Occipital lobe (tissue), 2 donors: ENCODE results near the gene CHID1. TPM values are rescaled to one million over a fixed set of nuclear protein-coding genes. Genes with fewer than 3 reads are reported as not detected.
A peak's percentile ranks its signal among the peaks of the same experiment; 100 is the strongest.

Experiments
- DNase-seq: peaks from one replicate; lab custom pipeline; 2025; lab: John Stamatoyannopoulos, UW
- total RNA-seq: library from RNA; depleted of rRNA; stranded (reverse); fragments of >200 nt; gene quantifications from one replicate; pipeline ENCODE4 v1.2.3, GENCODE V29; 2014

Gene CHID1
- total RNA-seq, 1 donor from 2014 or later: 20.9 TPM

DNA sequence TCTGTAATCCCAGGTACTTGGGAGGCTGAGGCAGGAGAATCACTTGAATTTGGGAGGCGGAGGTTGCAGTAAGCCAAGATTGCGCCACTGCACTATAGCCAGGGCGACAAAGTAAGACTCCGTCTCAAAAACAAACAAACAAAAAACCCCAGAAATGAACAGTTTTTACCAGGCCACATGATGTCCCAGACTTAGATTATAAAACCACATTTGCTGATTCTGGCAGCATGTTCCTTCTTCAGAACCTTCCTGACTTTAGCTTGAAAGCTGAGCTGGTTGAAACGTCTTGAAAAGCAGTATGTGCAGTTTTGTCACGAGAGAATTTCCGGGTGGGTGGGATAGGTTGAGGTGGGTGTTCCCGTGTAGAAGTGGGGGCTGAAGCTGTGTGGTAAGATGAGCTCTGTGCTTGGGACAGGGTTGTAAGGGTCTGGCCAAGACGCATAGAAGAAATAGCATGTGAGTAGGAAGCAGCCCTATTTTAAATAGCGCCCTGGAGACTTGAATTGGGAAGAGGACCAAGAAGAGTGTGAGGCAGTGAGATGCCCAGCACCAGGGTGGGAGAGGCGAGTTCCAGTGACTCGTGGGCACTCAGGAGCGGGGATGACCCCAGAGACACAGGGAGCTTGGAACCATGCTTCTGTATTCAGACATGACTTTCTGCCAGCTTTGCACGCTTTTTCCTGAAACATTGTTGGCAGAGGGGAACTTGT lies 22.7 kb upstream of the CHID1 start:
- DNase-seq: no peak

DNA sequence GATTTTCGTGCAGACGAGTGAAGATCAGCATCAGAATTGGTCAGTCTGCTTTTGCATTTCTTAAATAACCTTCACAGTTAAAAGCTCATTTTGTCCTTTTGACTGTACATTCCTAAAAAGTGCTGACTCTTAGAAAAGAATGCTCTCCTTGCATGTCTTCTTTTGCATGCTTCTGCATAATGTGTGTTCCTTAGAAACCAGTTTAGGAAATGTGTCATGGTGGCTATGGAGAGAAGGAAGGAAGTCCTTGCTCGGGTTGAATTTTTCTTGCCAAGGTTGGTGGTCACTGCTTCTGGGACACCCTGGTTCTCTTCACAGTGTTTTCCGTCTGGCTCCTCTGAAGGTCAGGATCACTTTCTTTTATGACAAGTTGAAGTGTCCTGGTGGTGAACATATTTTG lies 21.8 kb upstream of the CHID1 start:
- no peak for DNase-seq

DNA sequence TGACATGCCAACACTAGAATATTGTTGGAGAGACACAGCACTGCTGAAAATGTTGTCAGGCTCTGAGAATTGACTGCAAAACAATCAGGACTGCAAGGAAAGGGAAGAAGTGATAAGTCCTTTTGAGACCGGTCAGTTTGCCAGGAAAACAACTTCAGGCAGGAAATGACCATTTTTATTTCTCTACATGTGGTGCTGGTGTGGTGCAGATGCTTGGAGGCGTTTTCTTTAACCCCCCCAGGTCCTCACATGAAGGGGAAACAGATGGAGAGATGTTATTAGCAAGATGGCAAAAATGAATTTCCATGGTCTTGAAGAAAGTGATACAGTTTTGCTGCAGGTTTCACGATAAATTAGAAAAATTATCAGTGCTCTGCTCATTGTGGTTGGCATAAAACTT lies 20.8 kb upstream of the CHID1 start:
- DNase-seq: no peak

DNA sequence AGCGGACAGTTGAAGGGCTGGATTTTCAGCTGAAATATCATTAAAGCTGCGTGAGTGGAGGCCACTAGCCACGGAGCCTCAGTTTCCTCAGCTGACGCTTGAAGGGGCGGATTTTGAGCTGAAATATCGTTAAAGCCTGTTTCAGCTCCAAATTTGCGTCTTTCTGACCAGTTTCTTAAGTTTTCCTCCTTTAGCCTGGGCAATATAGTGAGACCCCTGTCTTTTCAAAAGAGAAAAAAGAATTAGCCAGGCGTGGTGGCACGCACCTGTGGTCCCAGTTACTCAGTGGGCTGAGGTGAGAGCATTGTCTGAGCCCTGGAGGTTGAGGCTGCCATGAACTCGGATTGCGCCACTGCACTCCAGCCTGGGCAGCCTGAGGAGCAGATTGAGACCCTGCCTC lies 18.8 kb upstream of the CHID1 start:
- DNase-seq: no peak

DNA sequence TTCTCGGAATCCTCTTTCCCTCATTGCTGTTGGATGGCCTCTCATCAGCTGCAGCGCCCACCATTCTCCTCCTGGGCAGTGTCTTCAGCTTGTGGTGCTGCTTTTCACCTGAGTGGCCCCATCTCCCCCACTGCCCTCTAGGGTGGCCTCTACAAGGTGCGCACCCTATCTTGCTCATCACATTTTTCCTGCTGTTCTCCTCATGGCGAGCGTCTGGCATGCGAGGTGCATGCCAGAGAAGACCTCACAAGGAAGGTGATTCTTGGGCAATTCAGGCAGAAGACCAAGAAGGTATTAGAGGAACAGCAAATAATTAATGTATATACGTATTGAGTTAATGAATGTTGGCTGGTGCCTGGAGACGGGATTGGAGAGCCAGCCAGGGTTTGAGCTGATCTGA lies 18.2 kb upstream of the CHID1 start:
- DNase-seq: no peak

DNA sequence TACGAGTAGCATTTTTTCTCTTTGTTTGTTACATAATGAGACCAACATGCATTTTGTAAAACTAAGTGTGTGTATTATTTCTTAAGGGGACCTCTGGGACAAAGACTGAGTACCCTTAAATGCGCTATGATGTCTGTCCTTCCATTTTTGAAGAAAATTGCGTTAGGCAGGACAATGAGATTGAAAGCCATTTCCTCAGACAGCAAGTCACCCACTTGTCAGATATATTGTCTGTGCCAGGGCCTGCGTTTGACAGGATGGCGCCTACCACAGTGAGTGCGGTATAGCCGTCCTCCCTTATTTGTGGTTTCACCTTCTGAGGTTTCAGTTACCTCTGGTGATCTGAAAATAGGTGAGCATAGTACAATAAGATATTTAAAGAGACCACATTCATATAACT lies 17.3 kb upstream of the CHID1 start:
- DNase-seq: no peak

DNA sequence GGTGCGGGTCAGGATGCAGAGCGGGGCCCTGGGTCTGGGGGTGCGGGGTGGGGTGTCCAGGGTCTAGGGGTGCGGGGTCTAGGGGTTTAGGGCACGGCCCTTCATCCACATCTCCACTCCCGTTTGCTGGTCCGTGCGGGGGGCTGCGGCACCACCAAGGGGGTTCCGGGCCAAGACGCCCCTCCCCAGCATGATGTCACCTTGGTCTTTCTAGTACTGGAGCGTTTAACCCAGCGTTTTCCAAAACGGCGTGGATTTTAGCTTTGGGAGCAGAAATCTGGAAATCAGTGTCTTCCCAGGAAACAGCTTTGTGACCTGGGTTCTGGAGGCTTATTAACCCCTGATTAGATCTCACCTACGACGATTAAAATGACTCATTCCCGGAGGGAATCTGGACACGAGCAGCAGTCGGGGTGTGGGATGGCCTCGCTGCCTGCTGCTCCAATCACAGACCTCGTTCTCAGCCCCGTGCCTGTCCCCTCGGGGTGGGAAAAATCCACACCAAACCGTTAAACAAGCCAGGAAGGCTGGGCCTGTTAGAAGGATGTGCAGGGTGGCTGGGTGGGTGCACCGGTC lies 15.8 kb upstream of the CHID1 start:
- peak; percentile 55 for DNase-seq

DNA sequence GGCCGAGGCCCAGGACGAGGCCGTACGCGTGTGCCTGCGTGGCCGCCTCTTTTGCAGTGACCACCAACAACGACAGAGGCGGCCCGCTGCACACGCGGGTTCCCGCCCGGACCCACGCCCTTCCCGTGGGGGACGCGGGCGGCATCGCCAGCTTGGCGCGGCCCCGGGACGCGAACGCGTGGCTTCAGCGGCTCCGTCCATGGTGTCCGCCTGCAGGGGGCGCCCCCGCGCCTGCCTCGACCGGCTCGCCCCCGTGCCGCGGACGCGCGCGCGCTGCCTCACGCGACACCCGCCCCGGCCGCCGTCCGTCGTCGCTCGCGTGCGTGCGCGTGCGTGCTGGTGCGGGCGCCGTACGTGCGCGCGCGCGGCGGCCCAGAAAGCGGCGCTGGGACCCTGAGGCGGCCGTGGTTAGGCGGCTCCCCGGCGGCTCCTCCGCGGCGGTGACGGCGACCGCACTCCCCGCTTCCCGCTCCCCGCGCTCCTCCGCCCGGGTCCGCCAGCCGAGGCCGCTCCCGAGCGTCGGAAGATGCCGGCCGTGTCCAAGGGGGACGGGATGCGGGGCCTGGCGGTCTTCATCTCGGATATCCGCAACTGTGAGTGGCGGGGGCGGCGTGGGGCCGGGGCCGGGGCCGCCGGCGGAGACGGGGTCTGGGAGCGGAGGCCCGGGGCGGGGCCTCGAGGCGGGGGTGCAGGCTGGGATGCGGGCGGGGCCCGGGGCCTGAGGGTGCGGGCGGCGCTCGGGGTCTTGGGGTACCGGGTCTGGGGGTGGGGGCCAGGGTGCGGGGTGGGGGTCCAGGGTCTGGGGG lies 15.1 kb upstream of the CHID1 start, which contains the start of gene AP2A2:
AP2A2 (plus strand) TSS at position 375 of the 806 bp plus-strand sequence; CDS start at position 527, 152 bp downstream.
- peak; percentile 74 for DNase-seq

DNA sequence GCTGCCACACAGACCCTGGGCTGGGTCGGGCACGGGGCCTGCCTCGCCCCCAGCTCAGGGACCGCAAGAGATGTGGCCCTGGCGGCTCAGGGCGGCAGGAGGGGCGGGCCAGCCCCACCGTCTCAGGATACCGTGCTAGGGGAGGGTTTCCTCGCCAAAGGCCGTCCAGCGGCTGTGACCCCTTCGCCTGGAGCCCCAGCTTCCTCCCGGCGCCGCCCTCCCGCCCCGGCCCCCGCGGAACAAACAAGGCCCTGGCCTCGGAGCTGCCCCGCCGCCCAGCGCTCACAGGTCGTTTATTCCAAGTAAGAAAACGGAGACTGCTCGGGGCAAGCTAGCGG lies 14.5 kb upstream of the CHID1 start:
- no peak for DNase-seq

DNA sequence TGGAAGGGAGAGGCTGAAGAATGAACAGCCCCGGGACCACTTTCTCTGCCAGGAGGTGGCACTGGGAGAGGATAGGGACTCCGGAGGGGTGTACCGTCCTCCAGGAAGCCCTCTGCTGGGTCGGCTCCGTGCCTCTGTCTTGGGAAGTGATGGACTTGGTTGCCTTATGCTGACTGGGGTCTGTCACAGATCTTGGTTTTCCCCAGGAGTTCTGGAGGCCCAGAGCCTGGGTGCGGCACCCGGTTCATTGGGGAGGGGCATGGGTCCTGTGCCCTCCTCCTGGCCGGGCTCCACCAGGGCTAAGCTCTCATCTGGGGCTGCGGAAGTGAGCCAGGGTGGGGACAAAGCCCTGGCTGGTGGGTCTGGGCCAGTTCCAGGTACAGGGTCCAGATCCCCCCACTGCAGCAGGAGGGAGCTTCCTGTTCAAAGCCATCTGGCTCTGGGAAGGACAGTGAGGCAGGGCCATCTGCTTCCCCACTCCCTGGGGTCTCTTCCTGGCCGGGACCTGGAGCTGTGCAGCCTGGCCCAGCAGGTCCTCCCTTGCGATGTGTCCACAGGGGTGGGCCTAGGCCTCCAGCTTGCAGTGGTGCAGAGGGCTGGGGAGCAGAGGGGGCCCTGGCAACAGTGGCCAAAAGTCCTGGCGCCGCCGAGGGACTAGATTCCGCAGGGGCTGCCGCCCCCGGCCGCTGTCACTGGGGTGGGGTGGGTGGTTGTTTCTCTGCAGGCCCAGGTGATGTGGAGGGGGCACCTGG lies 14.0 kb upstream of the CHID1 start:
- DNase-seq: no peak

DNA sequence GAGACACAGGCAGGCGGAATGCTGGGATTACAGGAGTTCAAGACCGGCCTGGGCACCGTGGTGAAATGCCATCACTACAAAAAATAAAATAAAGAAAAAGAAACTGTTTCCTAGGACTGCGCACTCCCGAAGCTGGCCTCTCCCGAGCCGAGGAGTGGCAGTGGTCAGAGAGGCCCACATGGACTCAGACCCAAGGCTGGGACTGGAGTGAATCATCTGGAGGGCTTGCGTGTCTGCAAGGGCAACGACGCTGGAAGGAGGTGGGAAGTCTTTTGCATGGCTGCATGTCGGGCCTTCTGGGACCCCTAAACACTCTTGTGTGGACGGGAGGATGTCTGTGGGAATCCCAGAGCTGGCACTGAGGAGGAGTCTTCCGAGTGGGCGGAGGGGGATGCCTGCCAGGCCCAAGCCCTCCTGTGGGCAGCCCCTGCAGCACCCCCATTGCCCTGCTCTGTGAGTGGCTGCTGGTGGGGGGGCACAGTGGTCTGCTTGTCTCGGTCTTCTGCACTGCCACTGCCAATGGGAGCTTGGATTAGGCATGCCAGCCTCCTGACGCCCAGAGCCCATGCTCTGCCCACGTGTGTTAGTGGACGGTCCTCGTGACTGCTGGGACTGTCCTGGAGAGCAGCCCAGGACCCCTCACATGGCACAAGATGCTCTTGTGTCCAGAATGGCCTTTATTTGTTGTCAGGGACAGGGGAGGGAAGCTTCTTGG lies 13.2 kb upstream of the CHID1 start:
- no peak for DNase-seq

DNA sequence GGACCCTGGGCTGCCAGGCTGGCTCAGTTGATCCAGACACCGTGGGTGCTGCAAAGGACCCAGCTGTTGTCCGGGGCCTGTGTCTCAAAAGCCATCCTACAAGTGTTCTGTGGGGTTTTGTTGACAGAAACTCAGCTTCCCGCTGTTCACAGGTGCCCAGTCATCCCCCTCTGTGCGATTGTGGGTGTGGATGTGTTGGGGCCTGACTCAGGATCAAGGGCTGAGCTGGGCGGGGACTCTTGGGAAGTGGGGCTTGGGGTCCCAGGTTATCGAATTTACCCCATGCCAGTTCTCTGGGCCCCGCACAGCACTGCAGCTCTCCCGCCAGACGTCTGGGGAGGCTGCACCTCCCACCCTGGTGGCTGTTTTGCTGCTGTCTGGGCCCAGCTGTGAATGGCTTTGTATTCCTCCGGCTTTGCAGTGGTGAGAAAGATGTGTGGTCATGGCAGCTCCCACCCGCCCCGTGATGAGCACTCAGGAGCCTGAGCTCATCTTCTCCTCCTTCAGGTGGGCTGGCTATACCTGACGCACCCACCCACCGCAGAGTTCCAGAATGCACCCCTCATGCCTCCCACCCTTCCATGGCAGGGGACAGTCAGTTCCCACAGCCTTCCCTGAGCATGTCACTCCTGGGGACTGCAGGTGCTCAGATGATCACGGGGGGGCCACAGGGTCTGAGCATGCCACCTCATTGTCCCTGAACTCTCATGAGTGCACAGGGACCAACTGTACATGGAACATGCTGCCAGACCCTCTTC lies 11.5 kb upstream of the CHID1 start:
- DNase-seq: no peak

DNA sequence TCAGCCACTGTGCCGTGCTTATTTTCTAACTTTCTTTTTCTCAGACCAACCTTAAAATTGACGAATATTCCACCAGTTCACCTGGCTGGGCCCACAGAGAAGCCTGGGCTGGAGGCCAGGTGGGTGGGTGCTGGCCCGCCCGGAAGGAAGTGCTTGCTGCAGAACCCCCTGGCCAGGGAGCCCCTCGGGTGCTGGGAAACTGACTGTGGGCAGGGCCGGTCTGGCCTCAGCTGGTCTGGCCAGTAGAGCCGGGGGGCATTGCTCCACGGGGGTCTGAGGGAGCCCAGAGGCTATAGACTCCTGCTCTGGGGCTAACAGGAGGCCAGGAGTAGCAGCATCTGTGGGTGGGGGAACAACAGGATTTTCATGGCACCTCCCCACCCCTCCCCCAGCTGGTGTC lies 6.8 kb upstream of the CHID1 start:
- no peak for DNase-seq

DNA sequence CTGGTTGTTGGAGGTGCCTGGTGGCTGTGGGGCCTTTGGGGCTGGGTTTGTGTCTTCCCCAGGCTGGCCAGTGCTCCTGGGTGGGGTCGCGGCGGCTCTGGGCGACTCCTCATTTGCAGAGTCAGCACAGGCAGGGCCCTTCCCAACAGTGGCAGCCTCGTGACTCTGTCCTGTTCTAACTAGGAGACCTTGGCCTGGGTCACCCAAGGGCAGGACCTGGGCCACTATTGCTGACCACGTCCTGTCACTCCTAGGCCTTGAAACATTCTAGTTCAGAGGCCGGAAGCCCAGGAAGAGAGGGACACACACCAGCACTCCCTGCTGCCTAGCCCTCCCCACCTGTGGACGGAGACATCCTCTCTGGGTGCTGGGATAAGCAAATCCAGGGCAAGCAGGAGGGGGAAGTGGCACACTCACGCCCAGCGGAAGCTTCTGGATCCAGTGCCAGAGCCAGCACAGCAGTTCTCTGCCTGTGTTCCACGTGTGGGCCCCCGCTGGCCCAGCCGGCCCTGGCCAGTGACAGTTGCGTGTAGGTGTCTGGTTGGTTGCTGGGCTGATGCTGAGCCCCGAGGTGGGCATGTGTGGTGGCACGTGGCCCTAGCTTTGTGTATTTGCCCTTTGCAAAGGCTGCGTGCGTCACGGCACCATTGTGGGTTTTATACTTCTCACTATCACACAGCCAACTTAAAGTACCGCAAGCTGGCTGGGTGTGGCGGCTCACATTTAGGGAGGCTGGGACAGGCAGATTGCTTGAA lies 4.3 kb upstream of the CHID1 start:
- DNase-seq: no peak

DNA sequence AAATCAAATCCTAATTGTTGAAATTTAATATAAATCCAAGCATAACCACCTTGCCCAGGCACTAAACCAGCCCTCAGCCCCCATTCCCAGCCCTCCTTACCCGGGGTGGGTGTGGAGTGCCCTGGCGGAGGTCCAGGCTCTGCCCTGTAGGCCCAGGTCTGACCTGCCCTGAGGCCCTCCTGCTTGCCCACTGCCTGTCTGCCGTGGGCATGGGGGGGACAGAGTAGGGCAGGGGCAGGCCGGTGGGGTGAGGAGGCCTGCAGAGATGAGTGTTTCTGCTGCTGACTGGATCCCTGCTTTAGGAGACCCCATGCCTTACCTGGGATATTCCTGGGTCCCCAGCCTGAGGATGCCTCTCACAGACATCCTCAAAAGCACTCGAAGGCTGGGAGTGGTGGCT lies 3.6 kb upstream of the CHID1 start:
- no peak for DNase-seq

DNA sequence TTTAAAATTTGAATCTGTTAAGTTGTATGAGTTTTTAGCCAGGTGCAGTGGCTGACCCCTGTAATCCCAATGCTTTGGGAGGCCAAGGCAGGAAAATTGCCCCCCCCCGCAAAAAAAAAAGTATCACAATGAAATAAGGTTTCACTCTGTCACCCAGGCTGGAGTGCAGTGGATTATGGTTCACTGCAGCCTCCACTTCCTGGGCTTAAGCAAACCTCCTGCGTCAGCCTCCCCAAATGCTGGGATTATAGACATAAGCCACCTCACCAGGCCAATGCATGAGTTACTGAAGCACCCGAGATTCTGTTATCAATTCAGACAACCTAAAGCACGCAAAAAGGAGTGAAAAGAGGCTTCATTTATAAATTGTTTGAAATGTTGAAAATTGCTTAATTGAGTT lies 2.4 kb upstream of the CHID1 start:
- no peak for DNase-seq

DNA sequence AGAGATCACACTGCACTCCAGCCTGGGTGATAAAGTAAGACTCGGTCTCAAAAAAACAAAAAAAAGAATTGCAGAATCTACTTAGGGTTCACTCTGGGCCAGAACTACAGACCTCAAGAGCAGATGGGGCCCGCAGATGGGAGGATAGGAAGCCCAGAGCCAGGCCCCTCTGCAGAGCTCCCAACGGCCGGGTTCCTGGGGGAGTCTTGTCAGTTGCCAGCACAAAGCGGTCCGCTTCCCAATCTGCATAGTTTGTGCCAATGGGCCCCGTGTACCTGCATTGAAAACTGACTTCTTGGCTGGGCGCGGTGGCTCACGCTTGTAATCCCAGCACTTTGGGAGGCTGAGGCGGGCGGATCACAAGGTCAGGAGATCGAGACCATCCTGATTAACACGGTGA lies 1.7 kb upstream of the CHID1 start:
- no peak for DNase-seq

DNA sequence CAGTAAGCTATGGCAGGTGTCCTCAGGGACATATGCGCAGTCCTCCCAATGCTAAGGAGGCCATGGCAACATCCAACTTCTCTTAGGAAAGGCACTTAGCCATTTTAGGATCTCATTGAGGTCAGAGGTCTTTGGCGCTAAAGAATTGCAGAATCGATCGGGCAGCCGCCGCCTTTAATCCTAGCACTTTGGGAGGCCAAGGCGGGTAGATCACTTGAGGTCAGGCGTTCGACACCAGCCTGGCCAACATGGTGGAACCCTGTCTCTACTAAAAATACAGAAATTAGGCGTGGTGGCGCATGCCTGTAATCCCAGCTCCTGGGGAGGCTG lies 1.2 kb upstream of the CHID1 start:
- no peak for DNase-seq

DNA sequence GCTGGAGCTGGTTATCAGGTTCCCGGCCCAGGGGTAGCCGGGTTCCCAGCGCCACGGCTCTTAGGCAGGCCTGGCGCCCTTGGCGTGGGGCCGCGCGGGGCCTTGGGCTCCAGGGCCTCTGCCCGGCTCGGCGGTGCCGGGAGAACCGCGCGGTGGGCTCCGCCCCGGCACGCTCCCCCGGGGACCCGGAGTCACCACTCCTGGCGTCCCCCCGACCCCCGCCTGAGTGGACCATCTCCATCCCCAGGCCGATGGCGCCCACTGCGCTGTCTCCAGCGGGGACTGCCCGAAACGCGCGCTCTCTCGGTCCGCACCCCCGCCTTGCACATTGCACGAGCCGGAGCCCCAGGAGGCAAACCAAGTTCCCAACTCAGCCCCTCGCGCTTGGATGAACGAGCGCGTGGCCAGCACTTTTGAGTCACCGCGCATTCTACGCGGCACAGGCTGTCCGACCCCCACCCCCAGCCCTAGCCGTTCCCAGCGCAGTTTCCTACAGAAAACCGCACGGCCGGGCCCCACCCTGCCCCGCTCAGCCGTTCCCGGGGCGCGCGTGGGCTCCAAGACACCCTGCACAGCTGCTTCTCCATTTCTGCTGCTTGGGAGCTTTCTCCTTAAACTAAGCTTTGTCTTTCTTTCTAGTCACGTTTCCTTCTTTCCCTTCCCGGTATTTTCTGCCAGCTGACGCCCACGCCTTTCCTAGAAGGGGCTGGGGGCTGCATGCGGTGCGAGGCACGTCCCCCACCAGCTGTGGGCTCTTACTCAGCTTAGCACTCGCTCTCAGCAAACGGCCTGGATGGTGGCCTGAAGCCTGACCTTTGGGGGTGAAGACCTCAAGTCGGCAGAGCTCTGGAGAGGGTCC lies 650 bp upstream of the CHID1 start:
- peak; percentile 28 for DNase-seq
